ENCODE measurements around the gene KAT8. TPM values are rescaled to one million over a fixed set of nuclear protein-coding genes. Genes with fewer than 3 reads are reported as not detected.
"Not testable (repeated sequence)": the region's sequence is repeated elsewhere in the genome, so short reads cannot be mapped to it uniquely, and the experiment has no call there.

Gene KAT8
- polyA plus RNA-seq, 1 donor from 2014 or later = 69.5 TPM

- no peaks in the 10 kb centered on the region for H3K27me3 Mint-ChIP-seq
- H3K9me3 Mint-ChIP-seq = no peaks in the 10 kb centered on the region
- H3K4me1 Mint-ChIP-seq = peaks cover 5 to 7% (median 5%) of the 10 kb centered on the region in 3 donors
- H3K27ac Mint-ChIP-seq = no peak overlapping the region
- no peak overlapping the region for H3K4me3 Mint-ChIP-seq
- no peaks in the 10 kb centered on the region for H3K36me3 Mint-ChIP-seq
Observed at GRCh38 chr16:31138621-31139578, 21.4 kb downstream of the KAT8 start.

- not testable (repeated sequence) for H3K9me3 Mint-ChIP-seq, H3K27me3 Mint-ChIP-seq, H3K4me3 Mint-ChIP-seq, H3K27ac Mint-ChIP-seq, H3K36me3 Mint-ChIP-seq, H3K4me1 Mint-ChIP-seq
Observed at GRCh38 chr16:31141071-31141469, 23.6 kb downstream of the KAT8 start.

GRCh38 chr16:31141489-31142108, 24.1 kb downstream of the KAT8 start:
- peaks cover 5 to 7% (median 5%) of the 10 kb centered on the region in 3 donors for H3K4me1 Mint-ChIP-seq
- no peaks in the 10 kb centered on the region for H3K36me3 Mint-ChIP-seq
- H3K27me3 Mint-ChIP-seq = no peaks in the 10 kb centered on the region
- no peaks in the 10 kb centered on the region for H3K9me3 Mint-ChIP-seq
- peak overlapping the region; percentile 71 to 89 (median 82) for H3K4me3 Mint-ChIP-seq
- peak overlapping the region in 2 of 3 donors; percentile 69 to 85 for H3K27ac Mint-ChIP-seq

- Mint-ChIP-seq H3K9me3 (no peaks in the 10 kb centered on the region), H3K27me3 (no peaks in the 10 kb centered on the region), H3K27ac (peak overlapping the region in 2 of 3 donors; percentile 69 to 85), H3K4me3 (peak overlapping the region; percentile 71 to 89 (median 82)), H3K4me1 (peaks cover 5 to 7% (median 5%) of the 10 kb centered on the region in 3 donors), H3K36me3 (no peaks in the 10 kb centered on the region)
Observed at GRCh38 chr16:31142109-31143010, 24.9 kb downstream of the KAT8 start.

GRCh38 chr16:31143011-31143693, 25.7 kb downstream of the KAT8 start:
- H3K4me3 Mint-ChIP-seq = peak overlapping the region in 3 of 4 donors; percentile 55 to 75 (median 73)
- no peaks in the 10 kb centered on the region for H3K36me3 Mint-ChIP-seq
- H3K4me1 Mint-ChIP-seq = peaks cover 5 to 7% (median 5%) of the 10 kb centered on the region in 3 donors
- no peaks in the 10 kb centered on the region for H3K9me3 Mint-ChIP-seq
- no peak overlapping the region for H3K27ac Mint-ChIP-seq
- peaks cover 2% of the 10 kb centered on the region for H3K27me3 Mint-ChIP-seq

GRCh38 chr16:31143694-31144148, 26.3 kb downstream of the KAT8 start:
- no peak overlapping the region for H3K27ac Mint-ChIP-seq
- peak overlapping the region in 3 of 4 donors; percentile 55 to 85 (median 73) for H3K4me3 Mint-ChIP-seq
- H3K4me1 Mint-ChIP-seq = peaks cover 5 to 7% (median 5%) of the 10 kb centered on the region in 3 donors
- H3K9me3 Mint-ChIP-seq = no peaks in the 10 kb centered on the region
- peaks cover 2% of the 10 kb centered on the region for H3K27me3 Mint-ChIP-seq
- no peaks in the 10 kb centered on the region for H3K36me3 Mint-ChIP-seq

GRCh38 chr16:31144418-31144817, 27.0 kb downstream of the KAT8 start:
- H3K27me3 Mint-ChIP-seq, H3K27ac Mint-ChIP-seq, H3K4me1 Mint-ChIP-seq, H3K36me3 Mint-ChIP-seq, H3K9me3 Mint-ChIP-seq: not testable (repeated sequence)
- peak overlapping the region in 2 of 4 donors; percentile 73 to 85 for H3K4me3 Mint-ChIP-seq

GRCh38 chr16:31145398-31145990, 28.0 kb downstream of the KAT8 start:
- Mint-ChIP-seq H3K36me3 (no peaks in the 10 kb centered on the region), H3K27ac (no peak overlapping the region), H3K27me3 (peaks cover 2% of the 10 kb centered on the region)

GRCh38 chr16:31147574-31147973, 30.1 kb downstream of the KAT8 start:
- Mint-ChIP-seq H3K4me3 (no peak overlapping the region), H3K27me3 (peaks cover 2% of the 10 kb centered on the region)

More at GRCh38 chr16:31145398-31145990, 28.0 kb downstream of the KAT8 start:
- peaks cover 5 to 7% (median 5%) of the 10 kb centered on the region in 3 donors for H3K4me1 Mint-ChIP-seq
- no peaks in the 10 kb centered on the region for H3K9me3 Mint-ChIP-seq
- H3K4me3 Mint-ChIP-seq = no peak overlapping the region

GRCh38 chr16:31148281-31148728, 30.8 kb downstream of the KAT8 start:
- Mint-ChIP-seq H3K4me3 (no peak overlapping the region), H3K9me3 (no peaks in the 10 kb centered on the region), H3K27me3 (peaks cover 2% of the 10 kb centered on the region), H3K27ac (no peak overlapping the region), H3K36me3 (no peaks in the 10 kb centered on the region), H3K4me1 (peaks cover 0 to 2% (median 0%) of the 10 kb centered on the region in 3 donors)

More at GRCh38 chr16:31147574-31147973, 30.1 kb downstream of the KAT8 start:
- H3K36me3 Mint-ChIP-seq = no peaks in the 10 kb centered on the region
- H3K27ac Mint-ChIP-seq = no peak overlapping the region
- peaks cover 0 to 2% (median 0%) of the 10 kb centered on the region in 3 donors for H3K4me1 Mint-ChIP-seq
- H3K9me3 Mint-ChIP-seq = no peaks in the 10 kb centered on the region

- H3K9me3 Mint-ChIP-seq = no peaks in the 10 kb centered on the region
- H3K27ac Mint-ChIP-seq = no peak overlapping the region
- peaks cover 5% of the 10 kb centered on the region for H3K27me3 Mint-ChIP-seq
- H3K4me3 Mint-ChIP-seq = no peak overlapping the region
- no peaks in the 10 kb centered on the region for H3K36me3 Mint-ChIP-seq
- no peaks in the 10 kb centered on the region for H3K4me1 Mint-ChIP-seq
Observed at GRCh38 chr16:31148896-31149295, 31.4 kb downstream of the KAT8 start.

GRCh38 chr16:31149332-31149731, 31.9 kb downstream of the KAT8 start:
- H3K27ac Mint-ChIP-seq = peak overlapping the region in 1 of 3 donors; percentile 57
- H3K4me3 Mint-ChIP-seq = no peak overlapping the region

GRCh38 chr16:31149894-31150890, 32.7 kb downstream of the KAT8 start, which contains the start of gene PRSS36:
Gene PRSS36 (minus strand): TSS chr16:31150066. CDS start chr16:31150035, 31 bp downstream.
- peak within 1 kb of the TSS in 1 of 3 donors; percentile 57 for H3K27ac Mint-ChIP-seq
- peaks cover 5% of the 10 kb centered on the region for H3K27me3 Mint-ChIP-seq
- no peaks in the 10 kb centered on the region for H3K4me1 Mint-ChIP-seq

More at GRCh38 chr16:31149332-31149731, 31.9 kb downstream of the KAT8 start:
- no peaks in the 10 kb centered on the region for H3K4me1 Mint-ChIP-seq
- peaks cover 5% of the 10 kb centered on the region for H3K27me3 Mint-ChIP-seq
- H3K36me3 Mint-ChIP-seq = no peaks in the 10 kb centered on the region
- no peaks in the 10 kb centered on the region for H3K9me3 Mint-ChIP-seq

More at GRCh38 chr16:31149894-31150890, 32.7 kb downstream of the KAT8 start, which contains the start of gene PRSS36:
- Mint-ChIP-seq H3K36me3 (no peaks in the 10 kb centered on the region), H3K4me3 (no peak within 1 kb of the TSS), H3K9me3 (no peaks in the 10 kb centered on the region)
